SU-DHL-6 (cell line): Measurements from ENCODE around the gene TMEM225B.
"Not testable (repeated sequence)": the region's sequence is repeated elsewhere in the genome, so short reads cannot be mapped to it uniquely, and the experiment has no call there.

Experiments
- CTCF ChIP-seq: fragments of 200-600 bp; sonication (generic); IDR thresholded peaks from one replicate; pipeline ENCODE4 v1.5.1; 2017; ENCODE audit warnings: antibody characterized with exemption, mild to moderate bottlenecking, low read length, moderate library complexity; ENCODE audit not compliant: insufficient read depth, poor library complexity, severe bottlenecking
- EZH2phosphoT487 ChIP-seq: fragments of 200-600 bp; sonication (generic), shearing (Covaris generic); conservative IDR thresholded peaks from 2 replicates; pipeline ENCODE4 v1.6.1; 2018; ENCODE audit warnings: mild to moderate bottlenecking, antibody characterized with exemption, low read length, moderate library complexity, mixed read lengths

- TF ChIP-seq CTCF, EZH2phosphoT487: not testable (repeated sequence)
Measured at GRCh38 chr7:99654626-99655025, 56.6 kb downstream of the TMEM225B start.
